Smooth muscle cell (in vitro differentiated cells): ENCODE measurements around the gene MAPK10. TPM values are rescaled to one million over a fixed set of nuclear protein-coding genes. Genes with fewer than 3 reads are reported as not detected.

Experiments used
- DNase-seq: peaks from one replicate; lab custom pipeline; 2025; ENCODE audit not compliant: unreplicated experiment; lab: John Stamatoyannopoulos, UW
- H2AFZ ChIP-seq: fragments of 200-600 bp; sonication (generic); 2 replicates; pipeline ENCODE4 v1.6.0; 2016; ENCODE audit warnings: antibody characterized with exemption, low read depth, mild to moderate bottlenecking
- H3F3A ChIP-seq: fragments of 200-600 bp; sonication (generic); 2 replicates; pipeline ENCODE4 v1.6.0; 2017; ENCODE audit warnings: antibody characterized with exemption, low read depth
- H3K27ac ChIP-seq: fragments of 200-600 bp; sonication (generic); 2 replicates; pipeline ENCODE4 v1.5.1; 2016; ENCODE audit warnings: low read depth, mild to moderate bottlenecking
- H3K27me3 ChIP-seq: fragments of 200-600 bp; sonication (generic); 2 replicates; pipeline ENCODE4 v1.6.1; 2016; ENCODE audit warnings: low read depth, mild to moderate bottlenecking
- H3K36me3 ChIP-seq: fragments of 200-600 bp; sonication (generic); 2 replicates; pipeline ENCODE4 v1.5.1; 2016; ENCODE audit warnings: low read depth
- H3K4me1 ChIP-seq: fragments of 200-600 bp; sonication (generic); 2 replicates; pipeline ENCODE4 v1.5.1; 2016; ENCODE audit warnings: low read depth
- H3K4me2 ChIP-seq: fragments of 200-600 bp; sonication (generic); 2 replicates; pipeline ENCODE4 v1.6.0; 2016; ENCODE audit warnings: mild to moderate bottlenecking
- H3K4me3 ChIP-seq: fragments of 200-600 bp; sonication (generic); 2 replicates; pipeline ENCODE4 v1.5.1; 2016; ENCODE audit warnings: mild to moderate bottlenecking
- H3K79me2 ChIP-seq: fragments of 200-600 bp; sonication (generic); 2 replicates; pipeline ENCODE4 v1.6.0; 2016; ENCODE audit warnings: low read depth, mild to moderate bottlenecking
- H3K9ac ChIP-seq: fragments of 200-600 bp; sonication (generic); 2 replicates; pipeline ENCODE4 v1.6.0; 2016; ENCODE audit warnings: low read depth
- H3K9me3 ChIP-seq: fragments of 200-600 bp; sonication (generic); replicated peaks from 2 replicates; pipeline ENCODE4 v1.5.1; 2016; ENCODE audit warnings: low read depth
- H4K20me1 ChIP-seq: fragments of 200-600 bp; sonication (generic); 2 replicates; pipeline ENCODE4 v1.6.0; 2016; ENCODE audit warnings: low read depth
- WGBS: methylation state at CpG from one replicate; pipeline ENCODE4 v1.1.7; 2016; ENCODE audit warnings: low lambda C conversion rate; 5-methylcytosine and 5-hydroxymethylcytosine counted together
- polyA plus RNA-seq: library from polyadenylated mRNA; unstranded; fragments of >200 nt; fragmentation: Nextera tagmentation; extraction: Ambion mirVana; gene quantifications from 2 replicates; pipeline ENCODE4 v1.2.1, GENCODE V29; 2016
- total RNA-seq: library from RNA; depleted of rRNA; stranded (reverse); fragments of >200 nt; gene quantifications from 2 replicates; pipeline ENCODE4 v1.2.3, GENCODE V29; 2014
- TF ChIP-seq, protein P1 (sequence below): fragments of 200-600 bp; sonication (generic); IDR thresholded peaks from 2 replicates; pipeline ENCODE4 v1.5.1; 2017; ENCODE audit warnings: borderline replicate concordance, mild to moderate bottlenecking, antibody characterized with exemption; ENCODE audit not compliant: insufficient read depth, poor library complexity, severe bottlenecking

The MAPK10 gene
- total and polyA plus RNA-seq, 2 experiments from 2014 or later: 2.4 to 13.3 TPM

- H3K27ac ChIP-seq: peak overlapping the region; percentile 51
- H4K20me1 ChIP-seq: no peaks in the 10 kb centered on the region
- no peak for DNase-seq
- H3F3A ChIP-seq: no peaks in the 10 kb centered on the region
- no peak overlapping the region for H3K4me3 ChIP-seq
- H2AFZ ChIP-seq: no peak overlapping the region
- TF ChIP-seq, protein P1, sequence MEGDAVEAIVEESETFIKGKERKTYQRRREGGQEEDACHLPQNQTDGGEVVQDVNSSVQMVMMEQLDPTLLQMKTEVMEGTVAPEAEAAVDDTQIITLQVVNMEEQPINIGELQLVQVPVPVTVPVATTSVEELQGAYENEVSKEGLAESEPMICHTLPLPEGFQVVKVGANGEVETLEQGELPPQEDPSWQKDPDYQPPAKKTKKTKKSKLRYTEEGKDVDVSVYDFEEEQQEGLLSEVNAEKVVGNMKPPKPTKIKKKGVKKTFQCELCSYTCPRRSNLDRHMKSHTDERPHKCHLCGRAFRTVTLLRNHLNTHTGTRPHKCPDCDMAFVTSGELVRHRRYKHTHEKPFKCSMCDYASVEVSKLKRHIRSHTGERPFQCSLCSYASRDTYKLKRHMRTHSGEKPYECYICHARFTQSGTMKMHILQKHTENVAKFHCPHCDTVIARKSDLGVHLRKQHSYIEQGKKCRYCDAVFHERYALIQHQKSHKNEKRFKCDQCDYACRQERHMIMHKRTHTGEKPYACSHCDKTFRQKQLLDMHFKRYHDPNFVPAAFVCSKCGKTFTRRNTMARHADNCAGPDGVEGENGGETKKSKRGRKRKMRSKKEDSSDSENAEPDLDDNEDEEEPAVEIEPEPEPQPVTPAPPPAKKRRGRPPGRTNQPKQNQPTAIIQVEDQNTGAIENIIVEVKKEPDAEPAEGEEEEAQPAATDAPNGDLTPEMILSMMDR: no peak
- H3K36me3 ChIP-seq: no peaks in the 10 kb centered on the region
- H3K4me2 ChIP-seq: peak overlapping the region; percentile 49
- H3K4me1 ChIP-seq: no peaks in the 10 kb centered on the region
- no peaks in the 10 kb centered on the region for H3K27me3 ChIP-seq
- WGBS: 67% methylated on average over 3 of the region's 3 CpGs
- no peaks in the 10 kb centered on the region for H3K79me2 ChIP-seq
- H3K9ac ChIP-seq: no peak overlapping the region
- no peaks in the 10 kb centered on the region for H3K9me3 ChIP-seq
Observed at GRCh38 chr4:85952972-85953650, 406.7 kb downstream of the MAPK10 start.

GRCh38 chr4:85952528-85952927 is 407.3 kb downstream of the MAPK10 start:
- no peaks in the 10 kb centered on the region for H3K27me3 ChIP-seq
- TF ChIP-seq, protein P1: no peak
- no peaks in the 10 kb centered on the region for H3K36me3 ChIP-seq
- H3K4me3 ChIP-seq: no peak overlapping the region
- no peak overlapping the region for H3K9ac ChIP-seq
- no peaks in the 10 kb centered on the region for H3K79me2 ChIP-seq
- no peaks in the 10 kb centered on the region for H3K9me3 ChIP-seq
- no peak overlapping the region for H2AFZ ChIP-seq
- H3K4me1 ChIP-seq: no peaks in the 10 kb centered on the region
- no peaks in the 10 kb centered on the region for H4K20me1 ChIP-seq
- H3K27ac ChIP-seq: no peak overlapping the region
- WGBS: 86% methylated on average over 3 of the region's 3 CpGs
- H3K4me2 ChIP-seq: peak overlapping the region; percentile 49
- DNase-seq: no peak
- no peaks in the 10 kb centered on the region for H3F3A ChIP-seq

- H3K4me3 ChIP-seq: no peak overlapping the region
- H3K27me3 ChIP-seq: no peaks in the 10 kb centered on the region
- no peak for DNase-seq
- no peaks in the 10 kb centered on the region for H3F3A ChIP-seq
- no peak overlapping the region for H3K9ac ChIP-seq
- H4K20me1 ChIP-seq: no peaks in the 10 kb centered on the region
- H3K27ac ChIP-seq: no peak overlapping the region
- H3K4me1 ChIP-seq: no peaks in the 10 kb centered on the region
- H3K4me2 ChIP-seq: no peak overlapping the region
- H3K9me3 ChIP-seq: no peaks in the 10 kb centered on the region
- WGBS: 94% methylated on average over 3 of the region's 3 CpGs
- H3K79me2 ChIP-seq: no peaks in the 10 kb centered on the region
- TF ChIP-seq, protein P1: no peak
- H3K36me3 ChIP-seq: no peaks in the 10 kb centered on the region
- H2AFZ ChIP-seq: no peak overlapping the region
Observed at GRCh38 chr4:85951099-85951498, 408.8 kb downstream of the MAPK10 start.

GRCh38 chr4:85946821-85947220 is 413.0 kb downstream of the MAPK10 start:
- no peaks in the 10 kb centered on the region for H3F3A ChIP-seq
- H3K4me1 ChIP-seq: no peaks in the 10 kb centered on the region
- no peaks in the 10 kb centered on the region for H3K27me3 ChIP-seq
- no peaks in the 10 kb centered on the region for H3K9me3 ChIP-seq
- H3K79me2 ChIP-seq: no peaks in the 10 kb centered on the region
- TF ChIP-seq, protein P1: no peak
- H3K27ac ChIP-seq: no peak overlapping the region
- no peaks in the 10 kb centered on the region for H3K36me3 ChIP-seq
- no peak for DNase-seq
- no peak overlapping the region for H2AFZ ChIP-seq
- H3K4me2 ChIP-seq: no peak overlapping the region
- H4K20me1 ChIP-seq: no peaks in the 10 kb centered on the region
- no peak overlapping the region for H3K4me3 ChIP-seq
- H3K9ac ChIP-seq: no peak overlapping the region
